Measurements from ENCODE around the gene HLCS.

The HLCS gene

GRCh38 chr21:36915696-36916245, 50.7 kb downstream of the HLCS start:
- no peak for DNase-seq (ENCODE audit: low read depth in 4 of 4, low spot score in 1 of 4)

- DNase-seq (ENCODE audit: low read depth in 4 of 4, low spot score in 1 of 4), result no peak
Measured at GRCh38 chr21:36915014-36915695, 51.3 kb downstream of the HLCS start.

- DNase-seq (ENCODE audit: low read depth in 4 of 4, low spot score in 1 of 4), result no peak
Measured at GRCh38 chr21:36914244-36915013, 52.0 kb downstream of the HLCS start.

- DNase-seq (ENCODE audit: low read depth in 4 of 4, low spot score in 1 of 4), result no peak
Measured at GRCh38 chr21:36913247-36914169, 53.0 kb downstream of the HLCS start.

GRCh38 chr21:36910581-36911307, 55.7 kb downstream of the HLCS start:
- no peak for DNase-seq (ENCODE audit: low read depth in 4 of 4, low spot score in 1 of 4)

GRCh38 chr21:36909901-36910561, 56.4 kb downstream of the HLCS start:
- DNase-seq (ENCODE audit: low read depth in 4 of 4, low spot score in 1 of 4), result no peak

GRCh38 chr21:36909423-36909822, 57.0 kb downstream of the HLCS start:
- DNase-seq (ENCODE audit: low read depth in 4 of 4, low spot score in 1 of 4), result no peak

GRCh38 chr21:36908260-36908908, 58.1 kb downstream of the HLCS start:
- DNase-seq (ENCODE audit: low read depth in 4 of 4, low spot score in 1 of 4), result no peak

- DNase-seq (ENCODE audit: low read depth in 4 of 4, low spot score in 1 of 4), result no peak
Measured at GRCh38 chr21:36904093-36904666, 62.3 kb downstream of the HLCS start.

- no peak for DNase-seq (ENCODE audit: low read depth in 4 of 4, low spot score in 1 of 4)
Measured at GRCh38 chr21:36902793-36903192, 63.7 kb downstream of the HLCS start.

GRCh38 chr21:36902331-36902730, 64.1 kb downstream of the HLCS start:
- DNase-seq (ENCODE audit: low read depth in 4 of 4, low spot score in 1 of 4), result no peak

GRCh38 chr21:36901575-36901974, 64.9 kb downstream of the HLCS start:
- no peak for DNase-seq (ENCODE audit: low read depth in 4 of 4, low spot score in 1 of 4)

GRCh38 chr21:36893581-36893980, 72.9 kb downstream of the HLCS start:
- no peak for DNase-seq (ENCODE audit: low read depth in 4 of 4, low spot score in 1 of 4)

GRCh38 chr21:36892201-36892600, 74.3 kb downstream of the HLCS start:
- no peak for DNase-seq (ENCODE audit: low read depth in 4 of 4, low spot score in 1 of 4)

- no peak for DNase-seq (ENCODE audit: low read depth in 4 of 4, low spot score in 1 of 4)
Measured at GRCh38 chr21:36891692-36892091, 74.8 kb downstream of the HLCS start.

- no peak for DNase-seq (ENCODE audit: low read depth in 4 of 4, low spot score in 1 of 4)
Measured at GRCh38 chr21:36891121-36891520, 75.3 kb downstream of the HLCS start.

- no peak for DNase-seq (ENCODE audit: low read depth in 4 of 4, low spot score in 1 of 4)
Measured at GRCh38 chr21:36890086-36890485, 76.4 kb downstream of the HLCS start.

- no peak for DNase-seq (ENCODE audit: low read depth in 4 of 4, low spot score in 1 of 4)
Measured at GRCh38 chr21:36889401-36889800, 77.1 kb downstream of the HLCS start.

- no peak for DNase-seq (ENCODE audit: low read depth in 4 of 4, low spot score in 1 of 4)
Measured at GRCh38 chr21:36888466-36888865, 78.0 kb downstream of the HLCS start.
